Upper lobe of left lung (tissue), 6 donors: ENCODE measurements around the gene DACH1. TPM values are rescaled to one million over a fixed set of nuclear protein-coding genes. Genes with fewer than 3 reads are reported as not detected.

Experiments
- ATAC-seq, 2 donors: fragments of 200-7000 bp; cut with Tn5 transposase; one replicate each; pipeline ENCODE4 v1.9.1; 2022; ENCODE audit warnings: mild to moderate bottlenecking in 2 of 2, moderate library complexity in 2 of 2; ENCODE audit not compliant: low FRiP score in 2 of 2
- DNase-seq, 2 donors: peaks; one replicate each; pipeline ENCODE4 v3.0.0-alpha.2; 2019 to 2020
- H3K27ac ChIP-seq, 4 donors: fragments of 200-600 bp; sonication (generic); one replicate each; pipeline ENCODE4 v1.5.1; 2016 to 2019
- H3K27me3 ChIP-seq, 4 donors: fragments of 200-600 bp; sonication (generic); one replicate each; pipeline ENCODE4 v1.5.1; 2017 to 2019
- H3K36me3 ChIP-seq, 4 donors: fragments of 200-600 bp; sonication (generic); one replicate each; pipeline ENCODE4 v1.5.1; 2016 to 2019
- H3K4me1 ChIP-seq, 4 donors: fragments of 200-600 bp; sonication (generic); one replicate each; pipeline ENCODE4 v1.5.1; 2018 to 2019
- H3K4me3 ChIP-seq, 4 donors: fragments of 200-600 bp; sonication (generic); one replicate each; pipeline ENCODE4 v1.5.1; 2017 to 2019; ENCODE audit warnings: mild to moderate bottlenecking in 2 of 4, moderate library complexity in 1 of 4
- H3K9me3 ChIP-seq, 4 donors: fragments of 200-600 bp; sonication (generic); one replicate each; pipeline ENCODE4 v1.5.1; 2018 to 2019
- EP300 ChIP-seq, 4 donors: sonication (generic); formaldehyde crosslinking; IDR thresholded peaks; one replicate each; pipeline ENCODE4 v1.5.1; 2017; ENCODE audit warnings: antibody characterized with exemption in 4 of 4, control low read depth in 2 of 4
- POLR2A ChIP-seq, 4 donors: fragments of 450-650 bp; IDR thresholded peaks; one replicate each; pipeline ENCODE4 v1.5.1; 2016 to 2017; ENCODE audit warnings: antibody characterized with exemption in 4 of 4, mild to moderate bottlenecking in 2 of 4
- POLR2AphosphoS5 ChIP-seq, 2 donors: sonication (generic); formaldehyde crosslinking; IDR thresholded peaks; one replicate each; pipeline ENCODE4 v1.5.1; 2017; ENCODE audit warnings: antibody characterized with exemption in 2 of 2
- WGBS, 2 donors: methylation state at CpG; one replicate each; pipeline ENCODE4 v1.1.5; 2017 to 2018; 5-methylcytosine and 5-hydroxymethylcytosine counted together
- total RNA-seq, 6 donors: library from RNA; depleted of rRNA in 4 of 6; stranded (reverse); fragments of >200 nt in 4 of 6; gene quantifications; one replicate each; pipeline versions ENCODE4 v1.1.0 to v1.2.1, GENCODE V29; 2016 to 2021
- TF ChIP-seq, protein P1 (sequence below), 6 experiments: fragments of 450-650 bp in 4 of 6; fragments of 200-600 bp in 2 of 6; sonication (generic) in 2 of 6; IDR thresholded peaks; one replicate each; pipeline ENCODE4 v1.5.1; 2016 to 2019; ENCODE audit warnings: antibody characterized with exemption in 6 of 6
- donor health status: DM: no; HTN: no; CAD: no; lungs with moderate emphysema.
- donor health status: DM: no; HTN: yes; CAD: no; lungs with severe emphysema.

The DACH1 gene
- total RNA-seq, 6 donors from 2014 or later: 4.7 to 10.5 (median 6.7) TPM

DNA sequence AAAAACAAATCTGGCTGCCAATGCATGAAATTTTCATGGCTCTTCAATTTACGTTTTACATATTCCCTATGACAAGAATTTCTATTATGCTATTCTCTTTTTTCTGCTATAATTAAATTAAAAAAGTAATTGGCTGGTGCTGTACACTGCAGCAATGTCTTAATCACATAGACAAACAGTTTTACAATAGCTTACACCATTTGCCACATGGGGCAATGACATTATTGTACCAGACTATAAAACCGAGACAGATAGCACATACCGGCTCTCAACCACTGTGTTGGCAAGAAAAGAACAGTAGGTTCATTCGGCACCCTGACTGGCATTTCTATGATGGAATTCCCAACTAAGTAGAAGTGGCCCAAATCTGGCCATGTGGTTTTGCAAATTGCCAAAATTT, 67.7 kb downstream of the DACH1 start:
- ATAC-seq (no peak), DNase-seq (no peak)
- no peak for TF ChIP-seq EP300 (IDR thresholded peaks at IDR 0.05)
- TF ChIP-seq POLR2A (IDR thresholded peaks at IDR 0.05): no peak
- TF ChIP-seq, protein P1, sequence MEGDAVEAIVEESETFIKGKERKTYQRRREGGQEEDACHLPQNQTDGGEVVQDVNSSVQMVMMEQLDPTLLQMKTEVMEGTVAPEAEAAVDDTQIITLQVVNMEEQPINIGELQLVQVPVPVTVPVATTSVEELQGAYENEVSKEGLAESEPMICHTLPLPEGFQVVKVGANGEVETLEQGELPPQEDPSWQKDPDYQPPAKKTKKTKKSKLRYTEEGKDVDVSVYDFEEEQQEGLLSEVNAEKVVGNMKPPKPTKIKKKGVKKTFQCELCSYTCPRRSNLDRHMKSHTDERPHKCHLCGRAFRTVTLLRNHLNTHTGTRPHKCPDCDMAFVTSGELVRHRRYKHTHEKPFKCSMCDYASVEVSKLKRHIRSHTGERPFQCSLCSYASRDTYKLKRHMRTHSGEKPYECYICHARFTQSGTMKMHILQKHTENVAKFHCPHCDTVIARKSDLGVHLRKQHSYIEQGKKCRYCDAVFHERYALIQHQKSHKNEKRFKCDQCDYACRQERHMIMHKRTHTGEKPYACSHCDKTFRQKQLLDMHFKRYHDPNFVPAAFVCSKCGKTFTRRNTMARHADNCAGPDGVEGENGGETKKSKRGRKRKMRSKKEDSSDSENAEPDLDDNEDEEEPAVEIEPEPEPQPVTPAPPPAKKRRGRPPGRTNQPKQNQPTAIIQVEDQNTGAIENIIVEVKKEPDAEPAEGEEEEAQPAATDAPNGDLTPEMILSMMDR (IDR thresholded peaks at IDR 0.05): no peak
- no peak for TF ChIP-seq POLR2AphosphoS5 (IDR thresholded peaks at IDR 0.05)
- Histone ChIP-seq H3K4me1 (peaks cover 0 to 14% (median 1%) of the 10 kb centered on the region in 4 donors), H3K9me3 (no peaks in the 10 kb centered on the region), H3K36me3 (no peaks in the 10 kb centered on the region), H3K27ac (no peak overlapping the region), H3K4me3 (no peak overlapping the region), H3K27me3 (no peaks in the 10 kb centered on the region)
- 82 to 91% methylated on average over 4 of the region's 4 CpGs for WGBS, 2 donors

DNA sequence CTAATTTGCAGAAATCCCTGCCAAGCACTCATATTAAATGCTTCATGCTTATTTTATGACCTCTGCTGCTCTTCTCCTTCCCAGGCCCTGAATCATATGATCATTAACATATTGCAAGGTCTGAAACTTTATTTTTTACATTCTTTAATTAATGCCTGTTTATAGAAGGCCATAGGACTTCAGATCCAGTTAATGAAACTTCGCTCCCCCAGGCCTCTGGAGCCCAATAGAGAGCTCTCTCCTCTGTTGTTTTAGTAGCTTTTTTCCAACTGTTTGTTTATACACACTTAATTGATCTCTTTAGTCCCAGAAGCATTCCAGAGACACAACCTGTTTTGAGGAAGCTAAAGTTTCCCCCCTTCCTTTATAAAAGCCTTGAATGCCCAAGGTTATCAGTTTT, 68.3 kb downstream of the DACH1 start:
- TF ChIP-seq POLR2AphosphoS5 (IDR thresholded peaks at IDR 0.05) (no peak), EP300 (IDR thresholded peaks at IDR 0.05) (no peak), POLR2A (IDR thresholded peaks at IDR 0.05) (no peak)
- TF ChIP-seq, protein P1 (IDR thresholded peaks at IDR 0.05): no peak
- 82 to 88% methylated on average over 1 of the region's 1 CpG for WGBS, 2 donors
- H3K27ac ChIP-seq: no peak overlapping the region
- no peaks in the 10 kb centered on the region for H3K27me3 ChIP-seq
- no peak for ATAC-seq
- DNase-seq: no peak
- no peak overlapping the region for H3K4me3 ChIP-seq
- H3K4me1 ChIP-seq: peaks cover 0 to 13% (median 1%) of the 10 kb centered on the region in 4 donors
- no peaks in the 10 kb centered on the region for H3K9me3 ChIP-seq
- H3K36me3 ChIP-seq: no peaks in the 10 kb centered on the region

DNA sequence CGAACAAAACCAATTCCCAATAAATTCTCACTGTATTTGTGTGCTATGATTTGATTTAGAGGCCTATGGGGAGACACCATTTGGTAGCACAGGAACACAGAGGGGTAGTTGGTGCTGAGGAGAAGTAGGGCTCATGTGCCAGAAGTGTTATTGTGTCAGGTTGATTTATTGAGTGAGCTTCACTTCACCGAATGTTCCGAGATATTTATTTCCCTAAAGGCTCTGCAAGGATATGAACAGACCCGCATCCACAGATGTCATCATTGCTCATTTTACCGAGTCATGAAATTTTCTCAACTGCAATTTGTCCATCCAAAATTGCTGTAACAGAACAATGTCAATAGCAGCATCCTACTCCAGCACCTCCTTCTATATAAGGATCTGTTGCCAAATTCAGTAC, 69.5 kb downstream of the DACH1 start:
- DNase-seq: no peak
- H3K27ac ChIP-seq: no peak overlapping the region
- H3K4me3 ChIP-seq: no peak overlapping the region
- H3K27me3 ChIP-seq: no peaks in the 10 kb centered on the region
- no peaks in the 10 kb centered on the region for H3K9me3 ChIP-seq
- TF ChIP-seq, protein P1 (IDR thresholded peaks at IDR 0.05): no peak
- no peak for TF ChIP-seq POLR2AphosphoS5 (IDR thresholded peaks at IDR 0.05)
- no peak for TF ChIP-seq POLR2A (IDR thresholded peaks at IDR 0.05)
- TF ChIP-seq EP300 (IDR thresholded peaks at IDR 0.05): no peak
- H3K36me3 ChIP-seq: no peaks in the 10 kb centered on the region
- ATAC-seq: no peak
- peaks cover 0 to 11% (median 1%) of the 10 kb centered on the region in 4 donors for H3K4me1 ChIP-seq
- 46 to 48% methylated on average over 5 of the region's 5 CpGs for WGBS, 2 donors

DNA sequence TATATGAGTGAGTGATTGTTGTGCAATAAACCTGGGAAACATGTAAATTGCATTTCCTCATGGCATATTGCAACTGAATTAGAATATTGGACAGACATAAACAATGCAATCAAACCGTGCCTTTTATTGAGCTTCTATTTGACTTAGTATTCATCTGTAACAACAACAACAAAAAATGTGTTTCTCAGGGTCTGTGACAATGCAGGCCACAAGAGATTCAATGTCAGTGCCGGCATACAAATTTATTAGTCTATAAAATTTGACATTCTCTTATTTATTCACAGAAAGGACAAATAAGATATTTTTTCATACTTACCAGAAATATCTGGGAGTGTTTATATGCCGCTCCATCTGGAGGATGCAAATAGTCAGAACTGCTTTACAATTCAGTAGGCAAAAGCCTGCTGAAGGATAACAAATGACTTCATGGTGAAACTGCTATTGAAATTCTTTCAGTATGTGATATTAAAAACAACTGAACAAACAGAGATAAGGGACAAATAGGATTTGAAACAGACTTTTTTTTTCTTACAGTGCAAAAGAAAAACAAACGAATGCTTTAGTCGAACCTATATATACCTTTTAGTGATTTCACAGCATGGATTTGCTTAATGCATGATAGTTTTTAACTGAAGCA, 77.2 kb downstream of the DACH1 start:
- 50 to 66% methylated on average over 5 of the region's 5 CpGs for WGBS, 2 donors

More for the DNA sequence above, 77.2 kb downstream of the DACH1 start:
- Histone ChIP-seq H3K36me3 (no peaks in the 10 kb centered on the region), H3K4me1 (peaks cover 0 to 3% (median 1%) of the 10 kb centered on the region in 4 donors), H3K9me3 (no peaks in the 10 kb centered on the region), H3K27me3 (no peaks in the 10 kb centered on the region), H3K4me3 (no peak overlapping the region), H3K27ac (no peak overlapping the region)
- TF ChIP-seq EP300 (IDR thresholded peaks at IDR 0.05): no peak
- no peak for TF ChIP-seq POLR2AphosphoS5 (IDR thresholded peaks at IDR 0.05)
- no peak for TF ChIP-seq POLR2A (IDR thresholded peaks at IDR 0.05)
- TF ChIP-seq, protein P1 (IDR thresholded peaks at IDR 0.05): no peak
- DNase-seq: no peak
- no peak for ATAC-seq
